Occipital lobe (tissue), 2 donors: ENCODE measurements around the gene HS2ST1. TPM values are rescaled to one million over a fixed set of nuclear protein-coding genes. Genes with fewer than 3 reads are reported as not detected.
"Not testable (repeated sequence)": the region's sequence is repeated elsewhere in the genome, so short reads cannot be mapped to it uniquely, and the experiment has no call there.

ENCODE experiments used
- DNase-seq: peaks from one replicate; lab custom pipeline; 2025; lab: John Stamatoyannopoulos, UW
- total RNA-seq: library from RNA; depleted of rRNA; stranded (reverse); fragments of >200 nt; gene quantifications from one replicate; pipeline ENCODE4 v1.2.3, GENCODE V29; 2014

Gene HS2ST1
- 39.1 TPM for total RNA-seq

- no peak for DNase-seq
Observed at GRCh38 chr1:86914601-86914997, at the start of gene HS2ST1. TSS of gene HS2ST1 (plus strand) at chr1:86914635.

DNA sequence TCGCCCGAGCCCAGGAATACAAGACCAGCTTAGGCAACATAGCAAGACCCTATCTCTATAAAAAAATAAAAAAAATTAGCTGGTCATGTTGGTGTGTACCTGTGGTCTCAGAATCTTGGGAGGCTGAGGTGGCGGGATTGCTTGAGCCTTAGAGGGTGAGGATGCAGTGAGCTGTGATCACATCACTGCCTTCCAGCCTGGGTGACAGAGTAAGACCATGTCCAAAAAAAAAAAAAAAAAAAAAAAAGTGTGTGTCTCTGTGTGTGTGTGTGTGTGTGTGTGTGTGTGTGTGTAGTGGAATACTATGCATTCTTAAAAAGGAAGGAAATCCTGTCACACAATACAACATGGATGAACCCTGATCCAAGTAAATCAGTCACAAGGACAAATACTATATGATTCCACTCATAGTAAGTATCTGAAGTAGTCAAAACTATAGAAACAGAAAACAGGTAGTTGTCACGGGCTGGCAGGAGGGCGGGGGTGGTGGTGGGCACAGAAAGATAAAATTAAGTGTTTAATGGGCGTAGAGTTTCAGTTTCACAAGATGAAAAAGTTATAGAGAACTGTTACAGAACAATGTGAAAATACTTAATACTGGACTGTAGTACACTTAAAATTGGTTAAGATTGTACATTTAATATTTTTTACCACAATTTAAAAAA is 48.3 kb upstream of the HS2ST1 start:
- DNase-seq = no peak

DNA sequence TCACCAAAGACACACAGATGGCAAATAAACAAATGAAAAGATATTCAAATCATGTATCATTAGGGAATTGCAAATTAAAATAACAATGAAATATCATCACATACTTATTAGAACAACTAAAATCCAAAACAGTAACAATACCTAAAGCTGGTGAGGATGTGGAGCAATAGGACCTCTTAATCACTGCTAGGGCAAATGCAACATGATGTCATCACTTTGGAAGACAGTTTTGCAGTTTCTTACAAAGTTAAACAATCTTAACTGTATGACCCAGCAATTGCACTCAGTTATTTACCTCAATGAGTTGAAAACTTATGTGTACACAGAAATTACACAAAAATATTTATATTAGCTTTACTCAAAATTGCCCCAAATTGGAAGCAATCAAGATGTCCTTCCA is 47.8 kb upstream of the HS2ST1 start:
- no peak for DNase-seq

- DNase-seq = not testable (repeated sequence)
Observed at GRCh38 chr1:86867278-86867677, 47.2 kb upstream of the HS2ST1 start.

- no peak for DNase-seq
Observed at GRCh38 chr1:86868477-86868876, 46.0 kb upstream of the HS2ST1 start.

DNA sequence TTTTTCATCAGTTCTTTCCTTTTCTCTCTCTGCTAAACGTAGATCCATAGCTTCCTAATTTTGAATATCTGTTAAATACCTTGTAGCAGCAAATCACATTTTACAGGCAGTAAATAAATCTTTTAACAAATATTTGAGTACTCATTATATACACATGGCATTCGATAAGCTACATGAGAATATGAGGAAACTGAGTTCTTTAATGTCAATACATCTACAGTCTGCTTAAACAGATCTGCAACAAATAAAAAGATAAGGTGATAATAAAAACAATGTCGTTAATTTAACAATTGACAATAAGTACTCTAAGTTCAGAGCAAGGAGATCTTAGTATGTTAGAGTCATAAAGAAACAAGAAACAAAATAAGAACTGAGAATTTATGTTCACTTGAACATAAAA is 43.4 kb upstream of the HS2ST1 start:
- DNase-seq = no peak

GRCh38 chr1:86872086-86872485 is 42.3 kb upstream of the HS2ST1 start:
- DNase-seq = no peak

- DNase-seq = no peak
Observed at GRCh38 chr1:86875722-86876121, 38.7 kb upstream of the HS2ST1 start.

DNA sequence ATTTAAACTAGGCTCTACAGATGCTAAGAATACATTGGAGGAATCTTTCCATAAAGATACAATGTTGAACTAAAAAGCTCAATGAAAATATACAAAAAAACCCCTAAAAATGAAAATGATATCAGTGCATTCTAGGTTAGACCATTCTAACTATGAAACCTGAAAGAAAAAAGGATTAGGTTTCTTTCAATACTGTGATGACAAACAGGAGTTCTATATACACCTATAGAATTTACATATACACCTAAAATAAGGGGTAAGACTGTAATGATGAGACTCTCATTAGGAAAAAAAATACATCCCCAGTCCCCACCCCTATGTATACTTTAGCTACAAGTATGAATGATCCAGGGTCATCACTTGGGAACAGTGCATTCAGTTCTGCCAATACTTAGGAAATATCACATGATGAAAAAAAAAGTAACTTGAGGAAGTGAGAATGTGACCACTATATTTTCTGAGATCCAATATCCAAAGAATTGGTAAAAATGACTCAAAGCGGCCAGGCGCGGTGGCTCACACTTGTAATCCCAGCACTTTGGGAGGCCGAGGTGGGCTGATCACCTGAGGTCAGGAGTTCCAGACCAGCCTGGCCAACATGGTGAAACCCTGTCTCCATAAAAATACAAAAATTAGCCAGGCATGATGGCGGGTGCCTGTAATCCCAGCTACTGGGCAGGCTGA is 26.8 kb upstream of the HS2ST1 start:
- DNase-seq = no peak

DNA sequence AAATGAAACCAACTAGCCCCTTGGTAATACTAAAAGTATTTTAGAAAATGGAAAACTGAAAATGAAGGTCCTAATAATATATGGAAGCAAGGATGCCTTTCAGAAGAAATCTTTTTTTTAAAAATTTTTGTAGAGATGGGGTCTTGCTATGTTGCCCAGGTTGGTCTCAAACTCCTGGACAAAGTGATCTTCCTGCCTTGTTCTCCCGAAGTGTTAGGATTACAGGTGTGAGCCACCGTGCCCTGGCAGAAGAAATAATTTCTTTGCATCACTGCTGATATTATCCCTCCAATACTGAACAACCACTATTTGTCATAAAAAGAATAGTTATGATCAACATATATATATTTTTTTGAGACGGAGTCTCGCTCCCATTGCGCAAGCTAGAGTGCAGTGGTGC is 26.1 kb upstream of the HS2ST1 start:
- no peak for DNase-seq

GRCh38 chr1:86899401-86899800 is 15.0 kb upstream of the HS2ST1 start:
- DNase-seq = not testable (repeated sequence)

GRCh38 chr1:86905875-86906274 is 8.6 kb upstream of the HS2ST1 start:
- DNase-seq = no peak

GRCh38 chr1:86906419-86906818 is 8.0 kb upstream of the HS2ST1 start:
- no peak for DNase-seq

GRCh38 chr1:86912281-86912900 is 2.0 kb upstream of the HS2ST1 start:
- DNase-seq = no peak

GRCh38 chr1:86913399-86913895 is 988 bp upstream of the HS2ST1 start:
- no peak for DNase-seq

GRCh38 chr1:86913896-86914600 is 387 bp upstream of the HS2ST1 start, which contains the start of gene SELENOF:
TSS of gene SELENOF (minus strand) at chr1:86914126. CDS start at chr1:86914111, 15 bp downstream.
- DNase-seq = peak; percentile 98

DNA sequence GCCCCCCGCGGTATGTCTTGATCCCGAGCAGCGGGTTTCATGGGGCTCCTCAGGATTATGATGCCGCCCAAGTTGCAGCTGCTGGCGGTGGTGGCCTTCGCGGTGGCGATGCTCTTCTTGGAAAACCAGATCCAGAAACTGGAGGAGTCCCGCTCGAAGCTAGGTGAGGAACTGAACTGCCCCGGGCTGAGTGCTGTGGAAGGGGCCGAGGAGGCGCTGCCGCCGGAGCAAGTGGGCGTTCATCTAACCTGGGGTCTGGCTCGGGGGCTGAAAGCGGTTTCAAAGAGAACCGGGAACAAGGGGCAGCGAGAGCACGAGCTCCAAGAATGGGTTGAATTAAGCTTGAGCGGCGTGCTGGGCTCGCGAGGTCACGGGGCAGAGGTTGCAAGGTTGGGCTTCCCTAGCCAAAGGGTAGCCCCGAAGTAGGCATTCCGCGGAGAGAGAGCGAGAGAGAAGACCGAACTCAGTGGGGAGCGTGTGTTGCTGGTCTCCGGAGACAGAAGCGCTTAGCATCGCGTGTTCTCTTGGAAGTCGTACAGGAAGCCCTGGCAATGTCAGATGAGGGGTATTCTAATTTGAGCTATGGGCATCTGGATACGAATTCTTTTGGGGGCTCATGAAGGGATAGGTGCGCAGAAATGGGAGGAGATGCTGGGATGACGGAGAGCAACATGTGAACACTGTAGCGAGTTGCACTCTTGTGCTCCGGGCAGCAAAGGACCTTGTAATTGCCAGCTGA is 732 bp downstream of the HS2ST1 start:
- peak; percentile 51 for DNase-seq

- no peak for DNase-seq
Observed at GRCh38 chr1:86915737-86916235, 1.4 kb downstream of the HS2ST1 start.

- no peak for DNase-seq
Observed at GRCh38 chr1:86916752-86917151, 2.3 kb downstream of the HS2ST1 start.

DNA sequence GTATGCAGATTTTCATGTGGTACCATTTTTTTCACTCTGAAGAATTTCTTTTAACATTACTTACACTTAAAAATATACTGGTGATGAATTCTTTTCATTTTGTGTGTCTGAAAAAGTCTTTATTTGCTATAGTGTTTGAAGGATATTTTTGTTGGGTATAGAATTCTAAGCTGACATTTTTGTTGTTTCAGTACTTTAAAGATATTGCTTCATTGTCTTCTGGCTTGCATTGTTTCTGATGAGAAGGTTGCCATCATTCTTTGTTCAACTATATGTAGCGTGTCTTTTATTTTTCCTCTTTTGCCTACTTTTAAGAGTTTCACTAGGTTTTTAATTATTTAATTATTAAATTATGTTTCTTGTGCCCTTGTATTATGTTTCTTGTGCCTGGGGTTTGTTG is 8.0 kb downstream of the HS2ST1 start:
- DNase-seq = no peak
